ENCODE measurements around the gene METTL8.

METTL8 gene

DNA sequence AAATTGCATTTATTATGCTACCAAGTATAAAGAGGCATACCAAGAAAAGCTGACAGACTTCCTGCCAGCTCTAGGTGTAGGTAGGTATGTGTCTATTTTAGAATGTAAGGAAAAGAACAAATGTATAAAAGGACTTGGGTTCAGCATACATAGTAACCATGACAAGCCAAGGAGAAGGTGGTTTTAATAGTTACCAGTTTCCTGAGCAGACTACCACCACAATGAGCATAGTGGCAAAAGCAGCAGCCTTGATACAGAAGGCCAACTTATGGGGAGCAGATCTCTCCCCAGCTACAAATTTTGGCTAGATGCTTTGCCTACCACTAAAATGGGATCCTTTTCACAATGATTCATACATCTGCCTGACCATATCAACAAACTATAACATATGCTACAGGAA lies 34.5 kb downstream of the METTL8 start:
- TF ChIP-seq, protein P1, sequence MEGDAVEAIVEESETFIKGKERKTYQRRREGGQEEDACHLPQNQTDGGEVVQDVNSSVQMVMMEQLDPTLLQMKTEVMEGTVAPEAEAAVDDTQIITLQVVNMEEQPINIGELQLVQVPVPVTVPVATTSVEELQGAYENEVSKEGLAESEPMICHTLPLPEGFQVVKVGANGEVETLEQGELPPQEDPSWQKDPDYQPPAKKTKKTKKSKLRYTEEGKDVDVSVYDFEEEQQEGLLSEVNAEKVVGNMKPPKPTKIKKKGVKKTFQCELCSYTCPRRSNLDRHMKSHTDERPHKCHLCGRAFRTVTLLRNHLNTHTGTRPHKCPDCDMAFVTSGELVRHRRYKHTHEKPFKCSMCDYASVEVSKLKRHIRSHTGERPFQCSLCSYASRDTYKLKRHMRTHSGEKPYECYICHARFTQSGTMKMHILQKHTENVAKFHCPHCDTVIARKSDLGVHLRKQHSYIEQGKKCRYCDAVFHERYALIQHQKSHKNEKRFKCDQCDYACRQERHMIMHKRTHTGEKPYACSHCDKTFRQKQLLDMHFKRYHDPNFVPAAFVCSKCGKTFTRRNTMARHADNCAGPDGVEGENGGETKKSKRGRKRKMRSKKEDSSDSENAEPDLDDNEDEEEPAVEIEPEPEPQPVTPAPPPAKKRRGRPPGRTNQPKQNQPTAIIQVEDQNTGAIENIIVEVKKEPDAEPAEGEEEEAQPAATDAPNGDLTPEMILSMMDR (conservative IDR thresholded peaks at IDR 0.05; ENCODE audit: low read length), result no peak
- no peak for DNase-seq (ENCODE audit: low read depth)
- no peak overlapping the region for H3K4me3 ChIP-seq (ENCODE audit: low read length)

DNA sequence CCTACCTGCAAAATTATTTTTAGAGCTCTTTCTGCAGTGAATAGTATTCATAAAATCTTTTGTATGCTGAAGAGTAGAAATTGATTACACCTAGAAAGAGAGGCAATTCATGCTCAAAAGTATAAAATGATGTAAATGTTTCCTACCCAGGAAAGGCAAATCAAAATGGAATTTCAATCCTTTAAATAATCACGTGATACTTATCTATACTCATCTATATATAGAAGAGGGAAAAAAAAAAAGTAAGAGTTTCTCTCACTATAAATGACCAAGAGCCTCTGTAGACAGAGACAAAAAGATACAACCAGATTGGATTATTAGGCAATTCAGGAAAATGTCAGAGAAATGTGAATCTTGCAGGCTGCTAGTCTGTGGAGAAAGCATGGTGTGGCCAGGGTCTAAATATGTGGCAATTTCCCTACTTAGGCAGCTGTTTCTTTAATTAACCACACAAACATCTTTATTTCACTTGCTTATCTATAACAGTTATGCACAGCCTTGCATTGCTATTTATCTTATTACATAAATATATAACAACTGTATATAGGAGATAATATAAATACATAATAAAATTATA lies 39.5 kb downstream of the METTL8 start:
- no peak overlapping the region for H3K4me3 ChIP-seq (ENCODE audit: low read length)
- peak; percentile 13 for DNase-seq (ENCODE audit: low read depth)
- TF ChIP-seq, protein P1 (conservative IDR thresholded peaks at IDR 0.05; ENCODE audit: low read length), result no peak

DNA sequence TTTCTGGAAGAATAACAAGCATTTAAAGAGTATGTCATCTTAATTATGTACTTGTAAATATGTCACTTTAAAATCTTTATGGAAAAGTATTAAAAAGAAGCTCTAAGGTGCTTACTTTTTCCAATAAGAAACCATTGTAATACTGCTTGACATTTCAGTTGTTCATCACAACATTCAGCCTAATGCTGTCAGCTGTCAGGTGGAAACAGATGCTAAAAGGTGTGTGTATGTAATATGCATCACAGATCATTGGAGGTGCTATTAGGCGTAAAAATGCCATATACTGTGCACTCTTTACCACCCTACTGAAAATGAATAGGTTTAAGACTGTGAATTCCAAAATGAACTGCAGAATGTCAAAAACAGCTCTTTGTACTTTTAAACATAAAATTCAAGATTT lies 40.3 kb downstream of the METTL8 start:
- TF ChIP-seq, protein P1 (conservative IDR thresholded peaks at IDR 0.05; ENCODE audit: low read length), result no peak
- H3K4me3 ChIP-seq (ENCODE audit: low read length), result no peak overlapping the region
- DNase-seq (ENCODE audit: low read depth), result no peak

DNA sequence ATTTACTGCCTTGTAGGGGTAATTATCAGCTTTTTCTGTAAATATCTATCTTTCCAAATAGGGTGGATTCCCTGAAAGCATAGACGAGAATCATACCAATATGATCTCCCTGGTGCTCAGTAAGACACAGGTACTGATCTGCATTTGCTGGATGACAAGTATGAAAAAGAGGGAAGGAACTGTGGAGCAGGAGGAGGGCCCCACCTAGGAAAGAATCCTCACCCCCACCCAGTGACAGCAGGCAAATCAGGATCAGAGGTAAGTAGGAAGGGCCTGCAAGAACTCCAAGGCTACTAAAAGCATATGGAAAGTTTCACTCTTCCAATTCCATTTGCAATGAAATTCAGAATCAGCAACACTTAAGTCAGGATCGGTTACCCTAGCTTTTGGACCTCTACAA lies 42.3 kb downstream of the METTL8 start:
- TF ChIP-seq, protein P1 (conservative IDR thresholded peaks at IDR 0.05; ENCODE audit: low read length), result no peak

DNA sequence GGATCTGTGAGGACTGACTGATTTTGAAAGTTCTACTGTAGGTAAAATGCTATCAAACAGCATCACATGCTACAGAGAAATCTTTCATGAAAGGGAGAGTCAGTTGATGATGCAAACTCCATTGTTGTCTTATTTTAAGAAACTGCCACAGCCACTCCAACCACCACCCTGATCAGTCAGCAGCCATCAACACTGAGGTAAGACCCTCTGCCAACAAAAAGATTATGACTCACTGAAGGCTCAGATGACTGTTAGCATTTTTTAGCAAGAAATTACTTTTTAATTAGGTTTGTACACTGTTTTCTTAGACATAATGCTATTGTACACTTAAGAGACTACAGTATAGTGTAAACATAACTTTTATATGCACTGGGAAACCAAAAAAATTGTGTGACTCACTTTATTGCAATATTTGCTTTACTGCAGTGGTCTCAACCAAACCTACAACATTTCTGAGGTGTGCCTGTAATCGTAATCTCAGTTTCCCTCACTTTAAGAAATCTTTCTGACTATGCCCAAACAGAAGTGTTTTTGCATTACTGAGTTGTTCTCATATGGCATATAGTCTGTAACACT lies 42.8 kb downstream of the METTL8 start:
- peak; percentile 65 for DNase-seq (ENCODE audit: low read depth)
- TF ChIP-seq, protein P1 (conservative IDR thresholded peaks at IDR 0.05; ENCODE audit: low read length), result no peak
- no peak overlapping the region for H3K4me3 ChIP-seq (ENCODE audit: low read length)

More for the DNA sequence above, 42.3 kb downstream of the METTL8 start:
- H3K4me3 ChIP-seq (ENCODE audit: low read length), result no peak overlapping the region
- DNase-seq (ENCODE audit: low read depth), result no peak

DNA sequence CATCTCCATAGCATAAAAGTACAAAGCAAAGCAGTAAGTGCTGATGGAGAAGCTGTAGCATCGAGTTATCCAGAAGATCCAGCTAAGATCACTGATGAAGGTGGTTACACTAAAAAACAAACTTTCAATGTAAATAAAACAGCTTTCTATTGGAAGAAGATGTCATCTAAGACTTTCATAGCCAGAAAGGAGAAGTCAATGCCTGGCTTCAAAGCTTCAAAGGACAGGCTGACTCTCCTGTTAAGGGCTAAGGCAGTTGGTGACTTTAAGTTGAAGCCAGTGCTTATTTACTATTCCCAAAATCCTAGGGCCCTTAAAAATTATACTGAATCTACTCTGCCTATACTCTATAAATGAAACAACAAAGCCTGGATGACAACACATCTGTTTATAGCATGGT lies 44.0 kb downstream of the METTL8 start:
- no peak overlapping the region for H3K4me3 ChIP-seq (ENCODE audit: low read length)
- no peak for DNase-seq (ENCODE audit: low read depth)
- TF ChIP-seq, protein P1 (conservative IDR thresholded peaks at IDR 0.05; ENCODE audit: low read length), result no peak

DNA sequence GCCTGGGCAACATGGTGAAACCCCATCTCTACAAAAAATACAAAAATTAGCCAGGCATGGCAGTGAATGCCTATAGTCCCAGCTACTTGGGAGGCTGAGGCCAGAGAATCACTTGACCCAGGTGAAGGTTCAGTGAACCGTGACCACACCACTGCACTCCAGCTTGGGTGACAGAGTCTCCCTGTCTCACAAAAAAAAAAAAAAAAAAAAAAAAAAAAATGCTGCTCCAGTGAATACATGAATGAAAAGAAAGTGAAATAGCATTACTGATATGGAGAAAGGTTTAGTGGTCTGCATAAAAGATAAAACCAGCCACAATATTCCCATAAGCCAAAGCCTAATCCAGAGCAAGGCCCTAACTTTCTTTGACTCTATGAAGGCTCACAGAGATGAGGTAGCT lies 44.5 kb downstream of the METTL8 start:
- no peak for DNase-seq (ENCODE audit: low read depth)
- no peak overlapping the region for H3K4me3 ChIP-seq (ENCODE audit: low read length)
- TF ChIP-seq, protein P1 (conservative IDR thresholded peaks at IDR 0.05; ENCODE audit: low read length), result no peak

Data from AG10803 (cell line).